Panc1 (cell line): Measurements from ENCODE around the gene PIGC. TPM values are rescaled to one million over a fixed set of nuclear protein-coding genes. Genes with fewer than 3 reads are reported as not detected.

Experiments
- ATAC-seq: fragments of 200-7000 bp; cut with Tn5 transposase; 2 replicates; pipeline ENCODE4 v1.9.1; 2020; ENCODE audit warnings: mild to moderate bottlenecking, moderate library complexity
- BruUV-seq: library from RNA; stranded (reverse); fragments of 400-500 nt; replicated peaks from 2 replicates; lab custom pipeline; 2021; lab: Mats Ljungman, UMichigan
- CTCF ChIA-PET: fragments of 300-600 bp; sonication (Branson Sonifier 250); formaldehyde crosslinking; loops from one replicate; lab custom pipeline; 2022; ENCODE audit warnings: antibody characterized with exemption; lab: Charles Lee
- POLR2A ChIA-PET: fragments of 300-600 bp; sonication (Branson Sonifier 250); formaldehyde crosslinking; loops from one replicate; lab custom pipeline; 2022; ENCODE audit warnings: antibody characterized with exemption; lab: Charles Lee
- DNase-seq: peaks from one replicate; pipeline ENCODE4 v3.0.0-alpha.2; 2010; ENCODE audit warnings: low read depth, low spot score
- H3K27ac ChIP-seq: 2 replicates; pipeline ENCODE4 v1.5.1; 2011; ENCODE audit warnings: mild to moderate bottlenecking, low read length, inconsistent platforms
- H3K27me3 ChIP-seq: fragments of 200-500 bp; sonication (Bioruptor generic); 2 replicates; pipeline ENCODE4 v1.6.0; 2014; ENCODE audit warnings: low read length, inconsistent platforms; ENCODE audit not compliant: control insufficient read depth, insufficient read depth
- H3K36me3 ChIP-seq: fragments of 200-500 bp; sonication (Bioruptor generic); 2 replicates; pipeline ENCODE4 v1.5.1; 2014; ENCODE audit warnings: inconsistent platforms, mild to moderate bottlenecking, low read length, moderate library complexity; ENCODE audit not compliant: control insufficient read depth, insufficient read depth
- H3K4me1 ChIP-seq: 2 replicates; pipeline ENCODE4 v1.5.1; 2011; ENCODE audit warnings: inconsistent platforms, mild to moderate bottlenecking, low read length, moderate library complexity; ENCODE audit not compliant: control insufficient read depth, insufficient read depth
- H3K4me3 ChIP-seq, 2 experiments: 2 replicates each; pipeline ENCODE4 v1.5.1; 2011 to 2012; ENCODE audit warnings: low read depth in 2 of 2, low read length in 2 of 2, mild to moderate bottlenecking in 2 of 2, inconsistent platforms in 1 of 2, moderate library complexity in 1 of 2
- H3K9me3 ChIP-seq: fragments of 200-500 bp; sonication (Bioruptor generic); 2 replicates; pipeline ENCODE4 v1.5.1; 2014; ENCODE audit warnings: low read depth, mild to moderate bottlenecking, inconsistent platforms, low read length, moderate library complexity; ENCODE audit not compliant: control insufficient read depth, insufficient read depth
- CTCF ChIP-seq: fragments of 450-650 bp; IDR thresholded peaks from 2 replicates; pipeline ENCODE4 v1.5.1; 2017; ENCODE audit warnings: mild to moderate bottlenecking
- POLR2AphosphoS5 ChIP-seq: IDR thresholded peaks from 2 replicates; pipeline ENCODE4 v1.6.1; 2012; ENCODE audit warnings: mild to moderate bottlenecking, low read depth, low read length, moderate library complexity
- REST ChIP-seq, 2 experiments: IDR thresholded peaks; 2 replicates each; pipeline ENCODE4 v1.6.1; 2011 to 2012; ENCODE audit warnings: low read depth in 2 of 2, control low read depth in 1 of 2, low read length in 1 of 2, mild to moderate bottlenecking in 1 of 2, moderate library complexity in 1 of 2; ENCODE audit not compliant: insufficient read depth in 1 of 2
- SIN3A ChIP-seq: IDR thresholded peaks from 2 replicates; pipeline ENCODE4 v1.6.1; 2012; ENCODE audit warnings: low read depth, mild to moderate bottlenecking, low read length, moderate library complexity, borderline replicate concordance; ENCODE audit not compliant: insufficient read depth
- TCF7L2 ChIP-seq: IDR thresholded peaks from 2 replicates; pipeline ENCODE4 v1.6.1; 2011; ENCODE audit warnings: mild to moderate bottlenecking, low read depth, low read length, inconsistent platforms
- in situ Hi-C: cut with HindIII; loops from 2 replicates; pipeline ENCODE4 v1.10.0; 2016; ENCODE audit warnings: low sequenced_read_pairs, low pct_unique_long_range_greater_than_20kb
- intact Hi-C: fragments of 100-400 bp; cut with micrococcal nuclease; formaldehyde crosslinking; loops from one replicate; pipeline ENCODE4 v1.10.0; 2022; ENCODE audit not compliant: unreplicated experiment
- total RNA-seq: library from RNA; stranded (reverse); gene quantifications from one replicate; pipeline ENCODE4 v1.2.1, GENCODE V29; 2021; ENCODE audit not compliant: unreplicated experiment

The PIGC gene
- total RNA-seq, 1 experiment from 2014 or later = 23.6 TPM

- no TSS peak for BruUV-seq
- intact Hi-C loops = no loop called here
- DNase-seq (no peak), ATAC-seq (no peak)
- Histone ChIP-seq H3K27me3 (no peaks in the 10 kb centered on the region), H3K27ac (peak overlapping the region; percentile 2; the same call in 1 of the 2 replicates), H3K9me3 (no peaks in the 10 kb centered on the region), H3K4me1 (peaks cover 4% of the 10 kb centered on the region; the same call in 1 of the 2 replicates), H3K36me3 (no peaks in the 10 kb centered on the region), H3K4me3 (no peak overlapping the region)
- in situ Hi-C loops = no loop called here
- ChIA-PET POLR2A (no interaction called here), CTCF (interaction anchor here (0.6 to 0.7 kb wide), 2 partner anchors 13 to 232 kb away, joined by 3 to 10 read pairs; no protein-coding TSS in a partner anchor)
- TF ChIP-seq TCF7L2 (no peak), REST (IDR thresholded peaks at IDR 0.05; ENCODE audit: insufficient read depth in 1 of 2, low read depth in 2 of 2, low read length in 1 of 2) (no peak), CTCF (no peak), SIN3A (no peak), POLR2AphosphoS5 (no peak)
These were observed 13.8 kb downstream of the PIGC start for GRCh38 chr1:172430128-172430454.

- peaks cover 4% of the 10 kb centered on the region; the same call in 1 of the 2 replicates for H3K4me1 ChIP-seq
- ChIA-PET CTCF (interaction anchor here (0.6 to 0.8 kb wide), 3 partner anchors 13 to 427 kb away, joined by 3 to 10 read pairs (median 3); no protein-coding TSS in a partner anchor), POLR2A (no interaction called here)
- no peaks in the 10 kb centered on the region for H3K36me3 ChIP-seq
- no peaks in the 10 kb centered on the region for H3K9me3 ChIP-seq
- intact Hi-C loops = loop anchor here (5.0 kb wide), 1 partner anchor 427 kb away; no protein-coding TSS in a partner anchor
- H3K27me3 ChIP-seq = no peaks in the 10 kb centered on the region
- peak; percentile 55 for DNase-seq
- BruUV-seq = no TSS peak
- no peak overlapping the region for H3K4me3 ChIP-seq
- peak; percentile 88 for ATAC-seq
- TF ChIP-seq CTCF (peak; percentile 84), SIN3A (no peak)
- in situ Hi-C loops = no loop called here
- peak overlapping the region; percentile 58; the same call in 1 of the 2 replicates for H3K27ac ChIP-seq
These were observed 14.3 kb downstream of the PIGC start for GRCh38 chr1:172429331-172430127.
